ENCODE results near the gene MOCS1.

GRCh38 chr6:39899554-39900295 lies 34.5 kb downstream of the MOCS1 start:
- TF ChIP-seq CTCF (IDR thresholded peaks at IDR 0.05) (no peak), EZH2 (IDR thresholded peaks at IDR 0.05; ENCODE audit: borderline replicate concordance, insufficient read depth, low read depth, low read length, poor library complexity, severe bottlenecking) (no peak)

All from B cell (primary cell).